ENCODE measurements around the gene CDHR5. TPM values are rescaled to one million over a fixed set of nuclear protein-coding genes. Genes with fewer than 3 reads are reported as not detected.

CDHR5 gene
- polyA plus RNA-seq, 1 experiment = not detected

DNA sequence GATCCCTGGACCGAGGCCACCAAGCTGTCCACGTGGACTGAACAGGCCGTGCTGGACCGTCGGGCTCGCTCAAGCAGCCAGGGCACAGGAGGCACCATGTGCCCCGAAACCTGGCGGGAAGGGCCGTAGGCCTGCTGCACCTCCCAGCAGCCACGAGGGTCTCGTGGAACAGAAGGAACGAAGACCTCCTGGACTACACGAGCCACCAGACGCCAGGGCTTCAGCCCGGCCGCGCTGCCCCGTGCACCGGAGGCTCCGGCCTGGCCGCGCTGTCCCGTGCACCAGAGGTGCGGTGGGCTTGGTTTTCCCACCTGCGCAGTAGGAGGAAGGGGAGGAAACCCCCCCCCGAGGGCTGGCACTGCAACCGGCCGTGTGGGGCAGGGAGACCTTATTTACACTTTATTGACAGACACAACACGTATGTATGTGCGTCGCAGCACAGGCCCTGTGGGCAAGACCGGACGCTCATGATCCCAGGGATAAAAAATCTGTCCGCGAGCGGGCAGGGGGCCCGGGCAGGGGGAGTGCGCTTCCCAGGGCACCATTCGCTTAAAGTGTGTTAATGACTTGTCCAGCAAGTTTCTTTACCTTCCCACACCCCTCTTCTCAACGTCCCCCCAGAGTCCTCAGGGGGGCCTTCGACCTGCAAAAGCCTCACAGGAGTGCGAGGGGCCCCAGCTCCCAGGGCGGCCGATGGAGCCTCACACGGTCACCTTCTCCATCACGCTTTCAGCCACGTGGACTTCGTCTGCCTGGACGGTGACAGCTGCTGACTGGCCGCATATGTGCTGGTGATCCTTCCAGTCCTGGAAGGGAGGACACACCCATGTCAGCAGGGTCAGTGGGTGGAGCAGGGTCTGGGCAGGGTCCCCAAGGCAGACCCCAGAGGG lies 19.3 kb upstream of the CDHR5 start:
- peaks cover 8% of the 10 kb centered on the region for H3K36me3 ChIP-seq (ENCODE audit: control insufficient read depth, insufficient read depth, low read length)
- CTCF ChIA-PET = interaction anchor here (0.7 to 1.3 kb wide), 3 partner anchors 14 to 120 kb away, joined by 3 to 4 read pairs (median 3); no protein-coding TSS in a partner anchor
- no peak overlapping the region for H3K4me3 ChIP-seq (ENCODE audit: low read depth, low read length)
- DNase-seq (ENCODE audit: low read depth) = no peak
- POLR2A ChIA-PET = no interaction called here
- no peaks in the 10 kb centered on the region for H3K27me3 ChIP-seq (ENCODE audit: control insufficient read depth, insufficient read depth, low read length)
- TF ChIP-seq, protein P1, sequence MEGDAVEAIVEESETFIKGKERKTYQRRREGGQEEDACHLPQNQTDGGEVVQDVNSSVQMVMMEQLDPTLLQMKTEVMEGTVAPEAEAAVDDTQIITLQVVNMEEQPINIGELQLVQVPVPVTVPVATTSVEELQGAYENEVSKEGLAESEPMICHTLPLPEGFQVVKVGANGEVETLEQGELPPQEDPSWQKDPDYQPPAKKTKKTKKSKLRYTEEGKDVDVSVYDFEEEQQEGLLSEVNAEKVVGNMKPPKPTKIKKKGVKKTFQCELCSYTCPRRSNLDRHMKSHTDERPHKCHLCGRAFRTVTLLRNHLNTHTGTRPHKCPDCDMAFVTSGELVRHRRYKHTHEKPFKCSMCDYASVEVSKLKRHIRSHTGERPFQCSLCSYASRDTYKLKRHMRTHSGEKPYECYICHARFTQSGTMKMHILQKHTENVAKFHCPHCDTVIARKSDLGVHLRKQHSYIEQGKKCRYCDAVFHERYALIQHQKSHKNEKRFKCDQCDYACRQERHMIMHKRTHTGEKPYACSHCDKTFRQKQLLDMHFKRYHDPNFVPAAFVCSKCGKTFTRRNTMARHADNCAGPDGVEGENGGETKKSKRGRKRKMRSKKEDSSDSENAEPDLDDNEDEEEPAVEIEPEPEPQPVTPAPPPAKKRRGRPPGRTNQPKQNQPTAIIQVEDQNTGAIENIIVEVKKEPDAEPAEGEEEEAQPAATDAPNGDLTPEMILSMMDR (IDR thresholded peaks at IDR 0.05; ENCODE audit: insufficient read depth, low read depth, low read length) = no peak

DNA sequence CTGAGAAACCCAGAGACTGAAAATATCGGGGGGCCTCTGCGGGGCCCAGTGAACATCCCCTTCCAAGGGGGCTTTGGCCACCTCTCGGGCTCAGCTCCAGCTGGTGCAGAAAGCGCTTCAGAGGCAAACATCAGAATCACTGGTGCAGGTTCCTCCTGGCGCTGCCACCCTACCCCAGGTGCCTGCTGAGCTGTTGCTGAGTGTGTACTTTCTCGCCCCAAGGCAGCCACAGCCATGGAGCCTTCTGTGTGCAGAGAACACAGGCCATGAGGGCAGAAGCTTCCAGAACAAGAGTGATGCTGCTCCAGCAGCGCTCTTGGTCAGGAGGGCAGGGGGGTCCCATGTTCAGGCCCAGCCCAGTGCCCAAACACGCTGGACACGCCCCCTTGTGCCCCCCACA lies 18.6 kb upstream of the CDHR5 start:
- CTCF ChIA-PET = interaction anchor here (0.7 to 1.3 kb wide), 2 partner anchors 15 to 121 kb away, joined by 3 read pairs; no protein-coding TSS in a partner anchor
- Histone ChIP-seq H3K36me3 (ENCODE audit: control insufficient read depth, insufficient read depth, low read length) (peaks cover 8% of the 10 kb centered on the region), H3K4me3 (ENCODE audit: low read depth, low read length) (no peak overlapping the region), H3K27me3 (ENCODE audit: control insufficient read depth, insufficient read depth, low read length) (no peaks in the 10 kb centered on the region)
- TF ChIP-seq, protein P1 (IDR thresholded peaks at IDR 0.05; ENCODE audit: insufficient read depth, low read depth, low read length) = no peak
- no peak for DNase-seq (ENCODE audit: low read depth)
- POLR2A ChIA-PET = no interaction called here

DNA sequence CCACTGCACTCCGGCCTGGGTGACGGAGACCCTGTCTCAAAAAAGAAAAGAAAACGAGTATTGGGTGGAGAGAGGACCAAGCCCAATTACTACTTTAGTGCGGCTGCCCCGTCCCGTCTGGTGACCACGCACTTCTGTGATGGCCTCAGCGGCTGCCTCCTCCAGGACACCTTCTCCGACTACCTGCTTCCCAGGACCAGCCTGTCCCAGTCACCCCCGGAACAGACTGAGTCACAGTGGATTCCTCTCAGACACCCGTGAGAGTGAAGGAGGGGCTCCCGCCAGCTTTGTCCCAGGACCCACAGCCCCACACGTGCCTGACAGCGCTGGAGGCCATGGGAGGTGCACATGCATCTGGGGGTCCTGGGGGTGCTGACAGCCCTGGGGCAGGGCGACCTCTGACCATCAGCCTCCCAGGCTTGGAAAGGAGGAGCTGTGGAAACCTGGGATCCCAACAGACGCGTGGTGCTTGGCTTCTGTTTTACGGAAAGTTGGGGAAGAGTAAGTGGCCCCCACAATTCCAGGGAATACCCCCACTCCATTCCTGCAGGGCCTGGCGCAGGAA lies 17.1 kb upstream of the CDHR5 start:
- ChIA-PET CTCF (interaction anchor here (0.6 kb wide), 1 partner anchor 26 kb away, joined by 3 read pairs; no protein-coding TSS in a partner anchor), POLR2A (no interaction called here)
- Histone ChIP-seq H3K4me3 (ENCODE audit: low read depth, low read length) (no peak overlapping the region), H3K36me3 (ENCODE audit: control insufficient read depth, insufficient read depth, low read length) (peaks cover 9% of the 10 kb centered on the region), H3K27me3 (ENCODE audit: control insufficient read depth, insufficient read depth, low read length) (peaks cover 3% of the 10 kb centered on the region; the same call in 1 of the 2 replicates)
- TF ChIP-seq, protein P1 (IDR thresholded peaks at IDR 0.05; ENCODE audit: insufficient read depth, low read depth, low read length) = no peak
- no peak for DNase-seq (ENCODE audit: low read depth)

DNA sequence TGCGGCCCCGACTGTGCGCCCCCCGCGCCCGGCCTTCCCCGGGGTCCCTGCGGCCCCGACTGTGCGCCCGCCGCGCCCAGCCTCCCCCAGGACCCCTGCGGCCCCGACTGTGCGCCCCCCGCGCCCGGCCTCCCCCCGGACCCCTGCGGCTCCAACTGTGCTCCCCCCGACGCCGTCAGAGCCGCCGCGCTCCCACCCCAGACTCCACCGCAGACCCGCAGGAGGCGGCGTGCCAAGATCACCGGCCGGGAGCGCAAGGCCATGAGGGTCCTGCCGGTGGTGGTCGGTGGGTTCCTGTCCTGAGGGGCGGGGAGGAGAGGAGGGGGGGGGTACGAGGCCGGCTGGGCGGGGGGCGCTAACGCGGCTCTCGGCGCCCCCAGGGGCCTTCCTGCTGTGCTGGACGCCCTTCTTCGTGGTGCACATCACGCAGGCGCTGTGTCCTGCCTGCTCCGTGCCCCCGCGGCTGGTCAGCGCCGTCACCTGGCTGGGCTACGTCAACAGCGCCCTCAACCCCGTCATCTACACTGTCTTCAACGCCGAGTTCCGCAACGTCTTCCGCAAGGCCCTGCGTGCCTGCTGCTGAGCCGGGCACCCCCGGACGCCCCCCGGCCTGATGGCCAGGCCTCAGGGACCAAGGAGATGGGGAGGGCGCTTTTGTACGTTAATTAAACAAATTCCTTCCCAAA lies 15.4 kb upstream of the CDHR5 start:
- H3K4me3 ChIP-seq (ENCODE audit: low read depth, low read length) = no peak overlapping the region
- POLR2A ChIA-PET = no interaction called here
- DNase-seq (ENCODE audit: low read depth) = no peak
- H3K36me3 ChIP-seq (ENCODE audit: control insufficient read depth, insufficient read depth, low read length) = peaks cover 7% of the 10 kb centered on the region
- CTCF ChIA-PET = interaction anchor here (1.0 kb wide), 1 partner anchor 87 kb away, joined by 3 read pairs; no protein-coding TSS in a partner anchor
- peaks cover 3% of the 10 kb centered on the region; the same call in 1 of the 2 replicates for H3K27me3 ChIP-seq (ENCODE audit: control insufficient read depth, insufficient read depth, low read length)
- TF ChIP-seq, protein P1 (IDR thresholded peaks at IDR 0.05; ENCODE audit: insufficient read depth, low read depth, low read length) = no peak
